ENCODE measurements around the gene RPL37A. TPM values are rescaled to one million over a fixed set of nuclear protein-coding genes. Genes with fewer than 3 reads are reported as not detected.

RPL37A gene
- total and polyA plus RNA-seq, 2 donors: 2,774 to 5,486 TPM

DNA sequence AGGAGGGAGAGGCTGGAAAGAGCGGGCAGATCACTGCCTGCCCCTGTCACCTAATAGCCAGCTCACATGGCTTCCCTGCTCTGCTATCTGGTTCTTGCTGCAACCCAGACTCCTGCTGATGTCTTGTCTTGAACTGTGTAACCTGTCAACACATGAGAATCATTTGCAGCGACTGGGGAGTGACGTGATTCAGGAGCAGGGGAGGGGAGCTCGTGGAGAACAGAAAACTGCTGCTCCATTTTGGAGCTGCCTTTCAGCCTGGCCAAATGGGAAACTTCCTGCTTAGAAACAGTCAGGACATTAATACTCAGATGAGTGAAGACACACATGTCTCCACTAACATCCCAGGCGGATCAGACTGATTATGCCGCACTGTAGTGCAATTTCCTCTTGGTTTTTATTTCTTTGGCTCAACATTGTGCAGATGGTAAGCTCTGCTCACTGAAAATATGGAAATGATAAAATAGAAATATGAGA, 38.1 kb downstream of the RPL37A start:
- no peak overlapping the region for H3K4me3 ChIP-seq (ENCODE audit: low read depth, low read length)
- no peaks in the 10 kb centered on the region for H3K4me1 ChIP-seq (ENCODE audit: insufficient read depth)
- WGBS: 36% methylated on average over 6 of the region's 6 CpGs
- H3K27ac ChIP-seq (ENCODE audit: low read depth): no peak overlapping the region
- DNase-seq (ENCODE audit: extremely low spot score): no peak
- H3K36me3 ChIP-seq (ENCODE audit: insufficient read depth): no peaks in the 10 kb centered on the region

DNA sequence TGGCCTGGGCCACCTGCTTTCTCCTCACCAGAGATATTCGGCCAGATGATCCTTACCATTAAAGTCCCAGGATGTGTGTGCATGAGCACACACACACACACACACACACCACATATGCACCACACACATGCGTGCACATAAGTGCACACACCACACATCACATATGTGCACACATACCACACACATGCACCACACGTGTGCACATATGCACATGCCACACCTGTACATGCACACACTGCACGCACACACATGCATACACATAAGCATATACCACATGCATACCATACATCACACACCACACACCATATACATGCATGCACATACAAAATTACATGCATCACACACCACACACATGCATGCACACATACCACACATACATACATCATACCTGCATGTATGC, 38.7 kb downstream of the RPL37A start:
- H3K4me3 ChIP-seq (ENCODE audit: low read depth, low read length): no peak overlapping the region
- H3K27ac ChIP-seq (ENCODE audit: low read depth): no peak overlapping the region
- 87% methylated on average over 4 of the region's 4 CpGs for WGBS
- no peaks in the 10 kb centered on the region for H3K36me3 ChIP-seq (ENCODE audit: insufficient read depth)
- no peak for DNase-seq (ENCODE audit: extremely low spot score)
- H3K4me1 ChIP-seq (ENCODE audit: insufficient read depth): no peaks in the 10 kb centered on the region

DNA sequence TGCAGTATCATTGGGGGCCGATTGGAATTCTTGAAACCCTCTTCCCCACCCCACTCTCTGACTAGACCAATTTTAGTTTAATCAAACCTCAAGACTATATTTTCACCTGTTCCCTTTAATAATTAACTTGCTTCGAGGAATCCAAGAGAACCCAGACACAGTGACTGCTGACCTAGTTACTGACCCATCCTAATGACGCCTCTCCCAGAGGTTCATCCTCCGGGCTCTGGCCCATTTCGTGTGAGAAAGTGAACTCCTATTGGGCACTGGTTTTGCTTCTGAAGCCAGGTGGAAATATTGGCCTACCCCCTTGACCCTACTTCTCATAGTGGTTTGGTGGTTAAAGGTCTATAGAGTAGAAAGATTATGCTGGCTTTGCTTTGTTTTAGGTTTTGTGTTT, 39.9 kb downstream of the RPL37A start:
- Histone ChIP-seq H3K36me3 (ENCODE audit: insufficient read depth) (no peaks in the 10 kb centered on the region), H3K4me3 (ENCODE audit: low read depth, low read length) (no peak overlapping the region), H3K4me1 (ENCODE audit: insufficient read depth) (no peaks in the 10 kb centered on the region), H3K27ac (ENCODE audit: low read depth) (no peak overlapping the region)
- WGBS: 77% methylated on average over 5 of the region's 5 CpGs
- no peak for DNase-seq (ENCODE audit: extremely low spot score)

DNA sequence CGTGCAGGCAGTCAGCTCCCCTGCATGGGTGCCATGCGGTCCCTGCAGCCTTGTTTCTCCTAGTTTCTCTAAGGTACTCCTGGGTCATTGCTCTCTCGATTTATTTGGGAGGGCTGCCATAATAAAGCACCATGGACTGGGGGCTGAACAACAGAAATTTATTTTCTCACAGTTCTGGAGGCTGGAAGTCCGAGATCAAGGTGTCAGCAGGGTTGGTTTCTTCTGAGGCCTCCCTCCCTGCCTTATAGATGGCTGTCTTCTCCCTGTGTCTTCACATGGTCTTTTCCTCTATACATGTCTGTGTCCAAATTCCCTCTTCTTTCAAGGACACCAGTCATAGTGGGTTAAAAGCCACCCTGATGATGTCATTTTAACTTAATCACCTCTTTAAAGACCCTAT, 40.5 kb downstream of the RPL37A start:
- Histone ChIP-seq H3K36me3 (ENCODE audit: insufficient read depth) (no peaks in the 10 kb centered on the region), H3K4me3 (ENCODE audit: low read depth, low read length) (no peak overlapping the region), H3K4me1 (ENCODE audit: insufficient read depth) (no peaks in the 10 kb centered on the region), H3K27ac (ENCODE audit: low read depth) (no peak overlapping the region)
- 98% methylated on average over 4 of the region's 4 CpGs for WGBS
- DNase-seq (ENCODE audit: extremely low spot score): no peak

DNA sequence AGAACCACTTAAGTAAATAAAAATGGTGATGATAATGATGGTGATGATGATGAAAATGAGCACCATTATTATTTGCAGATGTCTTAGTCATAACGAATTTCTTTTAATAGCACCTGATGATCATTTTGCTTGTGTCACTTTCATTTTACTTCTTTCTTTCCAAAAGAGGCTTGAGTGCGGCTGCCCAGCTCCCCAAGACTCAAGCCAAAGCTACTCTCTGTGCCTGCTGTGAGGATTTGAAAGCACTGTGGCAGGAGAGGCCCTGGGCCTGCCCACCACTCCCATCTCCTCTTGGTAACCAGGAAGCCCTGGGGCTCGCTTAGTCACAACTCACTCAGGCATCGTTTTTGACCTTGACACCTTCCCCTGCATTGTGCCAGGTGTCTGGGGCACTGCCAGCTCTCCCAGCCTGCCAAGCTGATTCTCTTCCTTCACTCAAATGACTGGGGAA, 41.2 kb downstream of the RPL37A start:
- 55% methylated on average over 4 of the region's 4 CpGs for WGBS
- Histone ChIP-seq H3K36me3 (ENCODE audit: insufficient read depth) (no peaks in the 10 kb centered on the region), H3K27ac (ENCODE audit: low read depth) (no peak overlapping the region), H3K4me3 (ENCODE audit: low read depth, low read length) (no peak overlapping the region), H3K4me1 (ENCODE audit: insufficient read depth) (no peaks in the 10 kb centered on the region)
- no peak for DNase-seq (ENCODE audit: extremely low spot score)

DNA sequence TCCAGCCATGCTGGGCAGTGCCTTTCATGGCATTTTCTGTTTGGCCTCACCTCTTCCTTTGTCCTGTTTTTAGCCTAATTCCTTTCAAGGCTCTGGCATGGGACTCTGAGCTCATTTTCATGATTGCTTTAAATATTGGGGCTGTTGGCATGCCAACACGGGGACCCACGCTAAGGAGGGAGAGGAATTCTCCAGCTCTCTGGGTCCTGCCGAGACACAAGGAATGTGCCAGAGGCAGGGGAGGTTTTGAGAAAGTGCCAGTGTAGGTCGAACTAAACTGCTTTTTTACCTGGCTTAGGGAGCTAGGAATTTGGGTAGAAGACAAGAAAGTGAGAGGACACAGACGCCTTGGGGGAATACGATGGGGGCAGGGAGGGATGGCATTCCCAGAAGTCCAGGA, 42.3 kb downstream of the RPL37A start:
- Histone ChIP-seq H3K27ac (ENCODE audit: low read depth) (no peak overlapping the region), H3K4me3 (ENCODE audit: low read depth, low read length) (no peak overlapping the region), H3K4me1 (ENCODE audit: insufficient read depth) (no peaks in the 10 kb centered on the region), H3K36me3 (ENCODE audit: insufficient read depth) (no peaks in the 10 kb centered on the region)
- WGBS: 60% methylated on average over 6 of the region's 6 CpGs
- DNase-seq (ENCODE audit: extremely low spot score): no peak

DNA sequence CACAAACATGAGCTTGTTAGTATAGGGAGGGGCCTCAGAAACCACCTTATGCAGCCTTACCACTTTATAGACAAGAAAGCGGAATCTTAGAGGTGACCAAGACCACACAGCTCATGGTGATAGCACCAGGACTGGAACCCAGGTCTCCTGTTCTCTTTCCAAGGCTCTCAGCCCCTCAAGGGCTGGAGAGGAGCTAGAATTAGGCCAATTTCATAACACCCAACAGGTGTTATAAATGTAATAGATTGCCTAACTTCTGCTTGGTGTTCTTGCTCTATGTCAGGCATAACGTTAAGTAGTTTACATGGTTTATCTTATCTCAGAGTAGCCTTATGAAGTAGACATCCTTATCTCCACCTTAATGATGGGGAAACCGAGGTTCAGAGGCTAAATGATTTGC, 42.9 kb downstream of the RPL37A start:
- Histone ChIP-seq H3K36me3 (ENCODE audit: insufficient read depth) (no peaks in the 10 kb centered on the region), H3K4me1 (ENCODE audit: insufficient read depth) (no peaks in the 10 kb centered on the region), H3K4me3 (ENCODE audit: low read depth, low read length) (no peak overlapping the region), H3K27ac (ENCODE audit: low read depth) (no peak overlapping the region)
- 70% methylated on average over 3 of the region's 3 CpGs for WGBS
- no peak for DNase-seq (ENCODE audit: extremely low spot score)

DNA sequence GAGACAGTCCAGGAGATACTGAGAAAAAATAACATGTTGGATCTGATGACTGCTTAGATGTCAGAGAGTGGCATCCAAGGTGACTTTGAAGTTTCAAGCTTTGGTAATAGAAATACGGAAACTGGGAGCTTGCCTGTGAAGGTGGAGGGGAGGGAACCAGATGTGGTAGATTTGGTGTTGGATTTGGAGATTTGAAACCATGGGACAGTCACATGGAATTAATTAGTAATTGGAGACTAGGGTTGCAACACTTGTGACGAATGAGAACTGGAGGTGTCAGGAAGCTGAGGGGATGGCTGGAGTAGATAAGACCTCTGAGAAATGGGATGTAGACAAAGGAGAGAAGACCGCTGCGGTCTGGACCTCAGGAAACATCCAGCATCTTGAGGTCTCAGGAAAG, 46.7 kb downstream of the RPL37A start:
- no peaks in the 10 kb centered on the region for H3K4me1 ChIP-seq (ENCODE audit: insufficient read depth)
- H3K4me3 ChIP-seq (ENCODE audit: low read depth, low read length): no peak overlapping the region
- WGBS: 80% methylated on average over 4 of the region's 4 CpGs
- H3K27ac ChIP-seq (ENCODE audit: low read depth): no peak overlapping the region
- H3K36me3 ChIP-seq (ENCODE audit: insufficient read depth): no peaks in the 10 kb centered on the region
- DNase-seq (ENCODE audit: extremely low spot score): no peak

DNA sequence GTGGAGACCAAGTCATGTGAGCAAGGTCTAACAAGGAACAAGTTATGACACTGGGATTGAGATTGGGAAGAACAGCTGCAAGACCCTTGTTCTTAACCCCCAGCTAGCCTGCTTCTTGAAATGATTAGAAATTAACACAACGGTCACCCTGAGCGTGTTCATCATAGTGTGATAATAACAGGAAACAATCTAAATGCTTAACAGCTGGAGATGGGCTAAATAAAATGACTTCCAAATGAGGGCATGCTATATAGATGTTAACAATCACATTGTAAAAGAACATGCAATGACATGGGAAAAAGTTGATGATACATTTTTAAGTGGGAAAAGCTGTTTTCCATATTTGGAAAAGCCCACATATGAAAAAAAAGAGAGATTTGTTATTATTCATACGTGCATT, 47.6 kb downstream of the RPL37A start:
- Histone ChIP-seq H3K4me1 (ENCODE audit: insufficient read depth) (peaks cover 2% of the 10 kb centered on the region), H3K36me3 (ENCODE audit: insufficient read depth) (no peaks in the 10 kb centered on the region), H3K27ac (ENCODE audit: low read depth) (no peak overlapping the region), H3K4me3 (ENCODE audit: low read depth, low read length) (no peak overlapping the region)
- WGBS: 55% methylated on average over 3 of the region's 3 CpGs
- DNase-seq (ENCODE audit: extremely low spot score): no peak

DNA sequence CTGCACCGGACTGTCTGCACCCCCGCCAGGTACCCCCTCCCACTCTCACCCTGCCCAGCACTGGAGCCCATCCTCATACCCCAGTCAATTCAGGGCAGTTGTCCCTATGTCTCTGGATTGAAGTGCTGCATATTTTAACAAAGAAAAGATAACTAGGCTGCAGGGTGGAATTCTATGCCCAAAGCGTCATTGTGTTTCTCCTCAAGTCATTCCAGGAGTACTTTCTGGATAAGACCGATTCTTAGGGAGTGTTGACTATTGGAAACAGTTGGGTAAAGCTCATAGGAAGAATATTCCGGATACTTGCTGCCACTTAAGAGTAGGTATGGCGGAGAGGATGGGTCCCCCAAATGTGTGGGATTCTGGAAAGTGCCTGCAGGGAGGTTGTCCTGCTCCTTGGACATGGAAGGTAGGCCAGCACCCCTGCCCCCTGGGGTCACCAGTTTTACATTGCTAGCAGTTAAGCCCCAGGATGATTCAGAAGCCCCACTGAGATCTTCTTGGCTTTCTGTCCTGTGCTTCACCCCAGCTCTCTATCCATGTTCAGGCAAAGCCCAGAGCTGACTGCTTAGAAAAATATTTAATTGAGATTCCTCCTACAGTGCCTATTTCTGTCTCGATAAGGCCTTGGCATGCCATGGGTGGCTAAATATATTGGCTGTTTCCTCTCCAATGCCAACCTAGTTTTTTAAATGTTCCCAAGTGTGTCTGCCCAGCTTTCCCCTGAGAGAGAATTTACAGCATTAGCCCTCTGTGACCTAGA, 48.2 kb downstream of the RPL37A start:
- Histone ChIP-seq H3K4me1 (ENCODE audit: insufficient read depth) (peaks cover 2% of the 10 kb centered on the region), H3K4me3 (ENCODE audit: low read depth, low read length) (no peak overlapping the region), H3K27ac (ENCODE audit: low read depth) (no peak overlapping the region), H3K36me3 (ENCODE audit: insufficient read depth) (no peaks in the 10 kb centered on the region)
- 62% methylated on average over 7 of the region's 7 CpGs for WGBS
- no peak for DNase-seq (ENCODE audit: extremely low spot score)

DNA sequence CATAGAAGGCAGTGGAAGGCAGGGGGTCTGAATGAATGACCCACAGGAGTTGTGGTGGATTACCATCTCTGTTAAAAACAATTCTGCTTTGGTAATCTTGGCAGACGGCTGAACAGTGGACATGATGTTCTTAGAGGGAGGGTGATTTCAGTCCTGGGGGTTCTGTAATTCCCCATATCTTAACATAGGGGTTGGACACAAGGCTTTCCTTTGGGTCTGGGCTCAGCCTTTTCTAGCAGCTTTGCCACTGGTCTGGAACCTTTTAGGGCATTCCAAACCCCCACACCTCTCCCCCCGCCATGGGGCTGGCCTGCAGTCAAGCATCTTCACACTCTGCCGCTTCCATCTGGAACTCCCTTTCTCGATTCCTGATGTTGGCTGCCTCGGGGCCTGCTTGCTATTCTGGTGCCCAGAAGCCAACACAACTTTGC, 50.3 kb downstream of the RPL37A start:
- WGBS: 63% methylated on average over 5 of the region's 5 CpGs
- Histone ChIP-seq H3K36me3 (ENCODE audit: insufficient read depth) (no peaks in the 10 kb centered on the region), H3K27ac (ENCODE audit: low read depth) (peak overlapping the region; percentile 19), H3K4me1 (ENCODE audit: insufficient read depth) (peaks cover 2% of the 10 kb centered on the region), H3K4me3 (ENCODE audit: low read depth, low read length) (no peak overlapping the region)
- DNase-seq (ENCODE audit: extremely low spot score): no peak

DNA sequence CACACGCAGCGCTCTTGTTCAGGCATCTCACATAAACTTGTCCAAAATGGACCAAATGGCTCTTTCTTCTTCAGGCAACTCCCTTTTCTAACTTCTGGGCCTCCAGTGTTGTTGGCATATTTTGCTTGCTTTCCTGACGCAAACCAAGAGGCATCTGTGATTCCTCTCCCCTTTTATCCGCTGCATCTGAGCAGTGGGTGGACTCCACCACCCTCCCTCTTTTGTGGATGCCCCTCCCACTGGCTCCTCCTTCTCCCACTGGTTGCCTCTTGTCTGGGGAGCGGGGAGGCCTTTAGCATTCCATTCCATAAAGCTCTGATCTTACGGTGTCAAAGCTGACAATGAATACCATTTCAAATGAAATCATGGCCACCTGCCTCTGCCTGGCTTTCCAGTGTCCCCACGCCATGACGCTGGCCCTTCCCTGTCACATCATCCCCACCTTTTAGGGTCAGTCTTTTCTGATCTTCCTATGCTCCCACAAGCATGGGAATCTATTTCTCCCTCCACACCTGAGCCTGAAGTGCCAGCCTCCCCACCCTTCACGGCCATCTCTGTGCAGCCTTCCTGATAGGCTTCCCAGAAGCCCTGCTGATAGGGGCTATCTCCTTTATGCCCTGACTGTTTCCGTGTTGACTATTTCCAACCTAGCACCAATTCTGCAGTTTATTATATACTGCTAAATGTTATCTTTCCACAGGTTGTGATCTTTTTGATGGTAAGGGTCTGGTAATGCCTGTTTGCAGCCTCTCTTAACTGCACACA, 51.5 kb downstream of the RPL37A start:
- no peak for DNase-seq (ENCODE audit: extremely low spot score)
- H3K27ac ChIP-seq (ENCODE audit: low read depth): no peak overlapping the region
- H3K4me3 ChIP-seq (ENCODE audit: low read depth, low read length): no peak overlapping the region
- H3K36me3 ChIP-seq (ENCODE audit: insufficient read depth): no peaks in the 10 kb centered on the region
- WGBS: 79% methylated on average over 10 of the region's 10 CpGs
- H3K4me1 ChIP-seq (ENCODE audit: insufficient read depth): peaks cover 2% of the 10 kb centered on the region

DNA sequence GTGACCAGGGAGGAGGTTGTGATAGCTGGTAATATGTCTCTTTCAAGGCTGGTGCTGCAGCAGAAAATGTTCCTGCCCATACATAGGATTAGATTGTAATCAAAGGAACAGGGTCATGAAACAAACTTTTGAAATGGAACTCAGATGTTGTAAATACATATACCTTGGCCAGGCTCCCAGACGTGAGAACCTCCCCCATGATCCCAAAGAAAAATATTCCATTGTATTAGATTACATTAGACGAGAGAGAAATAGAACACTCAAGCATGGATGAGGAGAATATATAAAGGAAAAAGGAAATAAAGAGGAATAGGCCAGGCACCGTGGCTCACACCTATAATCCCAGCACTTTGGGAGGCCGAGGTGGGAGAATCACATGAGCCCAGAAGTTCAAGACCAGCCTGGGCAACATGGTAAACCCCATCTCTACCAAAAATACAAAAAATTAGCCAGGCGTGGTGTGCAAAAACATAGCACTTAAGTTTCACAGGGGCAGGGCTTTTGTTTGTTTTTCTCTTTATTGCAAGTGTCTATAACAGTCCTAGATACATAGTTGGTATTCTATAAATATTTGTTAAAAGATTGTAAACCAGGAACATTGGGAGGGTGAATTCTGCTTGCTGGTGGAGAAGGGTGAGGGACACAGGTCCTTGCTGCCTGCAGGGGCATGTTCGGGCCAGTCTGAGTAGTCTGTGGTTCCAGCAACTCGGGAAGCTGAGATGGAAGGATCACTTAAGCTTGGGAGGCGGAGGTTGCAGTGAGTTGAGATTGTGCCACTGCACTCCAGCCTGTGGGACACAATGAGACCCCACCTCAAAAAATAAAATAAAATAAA, 52.8 kb downstream of the RPL37A start:
- no peak for DNase-seq (ENCODE audit: extremely low spot score)
- Histone ChIP-seq H3K36me3 (ENCODE audit: insufficient read depth) (no peaks in the 10 kb centered on the region), H3K4me1 (ENCODE audit: insufficient read depth) (peaks cover 2% of the 10 kb centered on the region), H3K27ac (ENCODE audit: low read depth) (no peak overlapping the region), H3K4me3 (ENCODE audit: low read depth, low read length) (no peak overlapping the region)
- 54% methylated on average over 8 of the region's 8 CpGs for WGBS
